Measurements from ENCODE around the gene RGPD3. TPM values are rescaled to one million over a fixed set of nuclear protein-coding genes. Genes with fewer than 3 reads are reported as not detected.
"Not testable (repeated sequence)": the region's sequence is repeated elsewhere in the genome, so short reads cannot be mapped to it uniquely, and the experiment has no call there.

The RGPD3 gene
- total and polyA plus RNA-seq, 2 donors (not counting 1 experiment from before 2014, with no cell fraction given): 0.16 to 0.37 TPM

GRCh38 chr2:106509374-106509770, 41.2 kb upstream of the RGPD3 start:
- WGBS (ENCODE audit: insufficient coverage): 83% methylated on average over 2 of the region's 6 CpGs
- H4K20me1 ChIP-seq (ENCODE audit: control insufficient read depth, insufficient read depth, low read length, poor library complexity, severe bottlenecking); H3K27ac Mint-ChIP-seq: not testable (repeated sequence)

GRCh38 chr2:106508660-106509373, 40.6 kb upstream of the RGPD3 start:
- H3K27me3 Mint-ChIP-seq; H4K20me1 ChIP-seq (ENCODE audit: control insufficient read depth, insufficient read depth, low read length, poor library complexity, severe bottlenecking); H3K9me3 Mint-ChIP-seq (ENCODE audit: insufficient read depth); H3K4me2 ChIP-seq (replicated peaks; ENCODE audit: low read depth, low read length, poor library complexity, severe bottlenecking); H3K79me2 ChIP-seq (ENCODE audit: control insufficient read depth, insufficient read depth, low read length); H3K27ac Mint-ChIP-seq; H3K27ac ChIP-seq (ENCODE audit: low read length in 2 of 2); H3K36me3 ChIP-seq (replicated peaks in 1 of 2; ENCODE audit: control extremely low read depth in 1 of 2, control insufficient read depth in 1 of 2, extremely low read depth in 1 of 2, insufficient read depth in 2 of 2, low read length in 1 of 2); H3K4me3 Mint-ChIP-seq; H2AFZ ChIP-seq (ENCODE audit: insufficient read depth, low read depth, low read length, poor library complexity, severe bottlenecking); H3K9ac ChIP-seq (ENCODE audit: low read length); H3K4me1 ChIP-seq (ENCODE audit: control insufficient read depth in 2 of 2, insufficient read depth in 2 of 2, low read length in 2 of 2); CTCF ChIA-PET; H3K9me3 ChIP-seq (ENCODE audit: control extremely low read depth in 1 of 3, control insufficient read depth in 2 of 3, insufficient read depth in 1 of 3, low read length in 2 of 3); H3K4me3 ChIP-seq (ENCODE audit: control extremely low read depth in 1 of 5, extremely low read depth in 1 of 5, insufficient read depth in 1 of 5, low read depth in 2 of 5, low read length in 4 of 5); POLR2A ChIA-PET; H3K27me3 ChIP-seq (replicated peaks in 1 of 4; ENCODE audit: control extremely low read depth in 1 of 4, control insufficient read depth in 3 of 4, insufficient read depth in 4 of 4, low read length in 3 of 4); H3K4me1 Mint-ChIP-seq; intact Hi-C loops (cut with micrococcal nuclease); ATAC-seq (ENCODE audit: low read depth); DNase-seq: not testable (repeated sequence)
- 92% methylated on average over 3 of the region's 11 CpGs for WGBS (ENCODE audit: insufficient coverage)

More at GRCh38 chr2:106509374-106509770, 41.2 kb upstream of the RGPD3 start:
- H3K79me2 ChIP-seq (ENCODE audit: control insufficient read depth, insufficient read depth, low read length); H3K4me3 Mint-ChIP-seq; ATAC-seq (ENCODE audit: low read depth); H3K9ac ChIP-seq (ENCODE audit: low read length); H3K4me2 ChIP-seq (replicated peaks; ENCODE audit: low read depth, low read length, poor library complexity, severe bottlenecking); intact Hi-C loops (cut with micrococcal nuclease); CTCF ChIA-PET; H3K4me1 Mint-ChIP-seq; DNase-seq; H3K4me3 ChIP-seq (ENCODE audit: control extremely low read depth in 1 of 5, extremely low read depth in 1 of 5, insufficient read depth in 1 of 5, low read depth in 2 of 5, low read length in 4 of 5); H3K4me1 ChIP-seq (ENCODE audit: control insufficient read depth in 2 of 2, insufficient read depth in 2 of 2, low read length in 2 of 2); POLR2A ChIA-PET; H3K27me3 Mint-ChIP-seq; H3K9me3 ChIP-seq (ENCODE audit: control extremely low read depth in 1 of 3, control insufficient read depth in 2 of 3, insufficient read depth in 1 of 3, low read length in 2 of 3); H3K9me3 Mint-ChIP-seq (ENCODE audit: insufficient read depth); H3K36me3 ChIP-seq (replicated peaks in 1 of 2; ENCODE audit: control extremely low read depth in 1 of 2, control insufficient read depth in 1 of 2, extremely low read depth in 1 of 2, insufficient read depth in 2 of 2, low read length in 1 of 2); H3K27me3 ChIP-seq (replicated peaks in 1 of 4; ENCODE audit: control extremely low read depth in 1 of 4, control insufficient read depth in 3 of 4, insufficient read depth in 4 of 4, low read length in 3 of 4); H2AFZ ChIP-seq (ENCODE audit: insufficient read depth, low read depth, low read length, poor library complexity, severe bottlenecking); H3K27ac ChIP-seq (ENCODE audit: low read length in 2 of 2): not testable (repeated sequence)

GRCh38 chr2:106506002-106506687, 37.9 kb upstream of the RGPD3 start:
- intact Hi-C loops (cut with micrococcal nuclease); H3K9ac ChIP-seq (ENCODE audit: low read length); H3K27ac Mint-ChIP-seq; ATAC-seq (ENCODE audit: low read depth); POLR2A ChIA-PET; H3K9me3 ChIP-seq (ENCODE audit: control extremely low read depth in 1 of 3, control insufficient read depth in 2 of 3, insufficient read depth in 1 of 3, low read length in 2 of 3); H3K79me2 ChIP-seq (ENCODE audit: control insufficient read depth, insufficient read depth, low read length); DNase-seq; H3K27me3 ChIP-seq (replicated peaks in 1 of 4; ENCODE audit: control extremely low read depth in 1 of 4, control insufficient read depth in 3 of 4, insufficient read depth in 4 of 4, low read length in 3 of 4); H4K20me1 ChIP-seq (ENCODE audit: control insufficient read depth, insufficient read depth, low read length, poor library complexity, severe bottlenecking); H3K4me3 ChIP-seq (ENCODE audit: control extremely low read depth in 1 of 5, extremely low read depth in 1 of 5, insufficient read depth in 1 of 5, low read depth in 2 of 5, low read length in 4 of 5); H3K4me1 ChIP-seq (ENCODE audit: control insufficient read depth in 2 of 2, insufficient read depth in 2 of 2, low read length in 2 of 2); H2AFZ ChIP-seq (ENCODE audit: insufficient read depth, low read depth, low read length, poor library complexity, severe bottlenecking); H3K4me3 Mint-ChIP-seq; H3K9me3 Mint-ChIP-seq (ENCODE audit: insufficient read depth); H3K4me1 Mint-ChIP-seq; CTCF ChIA-PET; H3K36me3 ChIP-seq (replicated peaks in 1 of 2; ENCODE audit: control extremely low read depth in 1 of 2, control insufficient read depth in 1 of 2, extremely low read depth in 1 of 2, insufficient read depth in 2 of 2, low read length in 1 of 2); H3K27ac ChIP-seq (ENCODE audit: low read length in 2 of 2); H3K4me2 ChIP-seq (replicated peaks; ENCODE audit: low read depth, low read length, poor library complexity, severe bottlenecking); H3K27me3 Mint-ChIP-seq: not testable (repeated sequence)
- WGBS (ENCODE audit: insufficient coverage): no CpG with 5 or more reads among the region's 9 CpGs

- not testable (repeated sequence) for H3K27ac Mint-ChIP-seq
These were observed 36.6 kb upstream of the RGPD3 start for GRCh38 chr2:106504787-106505186.

More at GRCh38 chr2:106504787-106505186, 36.6 kb upstream of the RGPD3 start:
- ATAC-seq (ENCODE audit: low read depth); H3K4me1 Mint-ChIP-seq; H2AFZ ChIP-seq (ENCODE audit: insufficient read depth, low read depth, low read length, poor library complexity, severe bottlenecking); POLR2A ChIA-PET; H3K4me1 ChIP-seq (ENCODE audit: control insufficient read depth in 2 of 2, insufficient read depth in 2 of 2, low read length in 2 of 2); H3K4me2 ChIP-seq (replicated peaks; ENCODE audit: low read depth, low read length, poor library complexity, severe bottlenecking); H3K9ac ChIP-seq (ENCODE audit: low read length); H3K4me3 ChIP-seq (ENCODE audit: control extremely low read depth in 1 of 5, extremely low read depth in 1 of 5, insufficient read depth in 1 of 5, low read depth in 2 of 5, low read length in 4 of 5); H3K79me2 ChIP-seq (ENCODE audit: control insufficient read depth, insufficient read depth, low read length); H3K9me3 Mint-ChIP-seq (ENCODE audit: insufficient read depth); intact Hi-C loops (cut with micrococcal nuclease); H3K27me3 ChIP-seq (replicated peaks in 1 of 4; ENCODE audit: control extremely low read depth in 1 of 4, control insufficient read depth in 3 of 4, insufficient read depth in 4 of 4, low read length in 3 of 4); H3K4me3 Mint-ChIP-seq; H3K27ac ChIP-seq (ENCODE audit: low read length in 2 of 2); H3K36me3 ChIP-seq (replicated peaks in 1 of 2; ENCODE audit: control extremely low read depth in 1 of 2, control insufficient read depth in 1 of 2, extremely low read depth in 1 of 2, insufficient read depth in 2 of 2, low read length in 1 of 2); DNase-seq; H4K20me1 ChIP-seq (ENCODE audit: control insufficient read depth, insufficient read depth, low read length, poor library complexity, severe bottlenecking); CTCF ChIA-PET; H3K27me3 Mint-ChIP-seq; H3K9me3 ChIP-seq (ENCODE audit: control extremely low read depth in 1 of 3, control insufficient read depth in 2 of 3, insufficient read depth in 1 of 3, low read length in 2 of 3): not testable (repeated sequence)
- 88% methylated on average over 4 of the region's 4 CpGs for WGBS (ENCODE audit: insufficient coverage)

Measured in B cell (primary cell).